IPS DF 4.7 (cell line): Measurements from ENCODE around the gene PRKCZ.

Experiments
- DNase-seq: peaks from one replicate; pipeline ENCODE4 v3.0.0-alpha.2; 2013; ENCODE audit warnings: low spot score; ENCODE audit errors: extremely low read depth

Gene PRKCZ

GRCh38 chr1:2061065-2061778, 11.0 kb downstream of the PRKCZ start:
- DNase-seq = no peak

- DNase-seq = no peak
Measured at GRCh38 chr1:2065699-2066098, 15.5 kb downstream of the PRKCZ start.

- DNase-seq = no peak
Measured at GRCh38 chr1:2067393-2067792, 17.2 kb downstream of the PRKCZ start.

- DNase-seq = no peak
Measured at GRCh38 chr1:2067981-2068380, 17.8 kb downstream of the PRKCZ start.

- no peak for DNase-seq
Measured at GRCh38 chr1:2068951-2069350, 18.7 kb downstream of the PRKCZ start.

- DNase-seq = no peak
Measured at GRCh38 chr1:2070016-2070415, 19.8 kb downstream of the PRKCZ start.

- no peak for DNase-seq
Measured at GRCh38 chr1:2070800-2071530, 20.8 kb downstream of the PRKCZ start.

GRCh38 chr1:2072109-2072806, 22.0 kb downstream of the PRKCZ start:
- DNase-seq = no peak

- DNase-seq = no peak
Measured at GRCh38 chr1:2072891-2073290, 22.7 kb downstream of the PRKCZ start.

GRCh38 chr1:2073382-2074230, 23.4 kb downstream of the PRKCZ start:
- no peak for DNase-seq

GRCh38 chr1:2074396-2074795, 24.2 kb downstream of the PRKCZ start:
- DNase-seq = no peak

GRCh38 chr1:2074944-2075740, 24.9 kb downstream of the PRKCZ start:
- no peak for DNase-seq

- DNase-seq = no peak
Measured at GRCh38 chr1:2076826-2077225, 26.6 kb downstream of the PRKCZ start.

GRCh38 chr1:2078170-2078569, 28.0 kb downstream of the PRKCZ start:
- DNase-seq = no peak

GRCh38 chr1:2079396-2080085, 29.3 kb downstream of the PRKCZ start:
- no peak for DNase-seq

GRCh38 chr1:2080140-2080539, 29.9 kb downstream of the PRKCZ start:
- no peak for DNase-seq

- no peak for DNase-seq
Measured at GRCh38 chr1:2080884-2081283, 30.7 kb downstream of the PRKCZ start.

GRCh38 chr1:2081326-2081885, 31.2 kb downstream of the PRKCZ start:
- DNase-seq = no peak

- DNase-seq = no peak
Measured at GRCh38 chr1:2082064-2082463, 31.9 kb downstream of the PRKCZ start.

GRCh38 chr1:2083666-2084065, 33.5 kb downstream of the PRKCZ start:
- no peak for DNase-seq
